Activated T-cell treated with anti-CD3 and anti-CD28 coated beads, Interleukin-2, amount 50 U/mL, for 4 hours (primary cell): ENCODE measurements around the gene THBD. TPM values are rescaled to one million over a fixed set of nuclear protein-coding genes. Genes with fewer than 3 reads are reported as not detected.

Experiments
- ATAC-seq, 2 donors: fragments of 200-7000 bp; cut with Tn5 transposase; one replicate each; pipeline ENCODE4 v1.10.0; 2021
- DNase-seq: peaks from one replicate; pipeline ENCODE4 v3.0.0-alpha.2; 2020
- H3K27me3 Mint-ChIP-seq: one replicate; pipeline ENCODE4 v1.8.0; 2021; ENCODE audit warnings: low read depth, mixed read lengths
- H3K36me3 Mint-ChIP-seq: one replicate; pipeline ENCODE4 v1.8.0; 2022; ENCODE audit warnings: mixed read lengths; ENCODE audit not compliant: insufficient read depth
- H3K4me1 Mint-ChIP-seq: one replicate; pipeline ENCODE4 v1.8.0; 2021; ENCODE audit warnings: low read depth, mixed read lengths
- H3K4me3 Mint-ChIP-seq: one replicate; pipeline ENCODE4 v1.8.0; 2021; ENCODE audit warnings: mild to moderate bottlenecking, moderate library complexity, mixed read lengths
- H3K9me3 Mint-ChIP-seq: one replicate; pipeline ENCODE4 v1.8.0; 2021; ENCODE audit warnings: mixed read lengths
- total RNA-seq, 3 donors: library from RNA; stranded (reverse); gene quantifications; one replicate each; pipeline ENCODE4 v1.2.1, GENCODE V29; 2021

The THBD gene
- total RNA-seq, 3 donors from 2014 or later: 0.05 to 0.08 TPM; not detected in 1

- Mint-ChIP-seq H3K9me3 (peaks cover 4% of the 10 kb centered on the region), H3K4me1 (no peaks in the 10 kb centered on the region), H3K36me3 (no peaks in the 10 kb centered on the region), H3K4me3 (no peak overlapping the region), H3K27me3 (peaks cover 3% of the 10 kb centered on the region)
- ATAC-seq: no peak
- no peak for DNase-seq
These were observed 11.8 kb upstream of the THBD start for GRCh38 chr20:23061262-23061661.

- Mint-ChIP-seq H3K4me3 (no peak overlapping the region), H3K9me3 (peaks cover 4% of the 10 kb centered on the region), H3K4me1 (no peaks in the 10 kb centered on the region), H3K27me3 (peaks cover 3% of the 10 kb centered on the region), H3K36me3 (no peaks in the 10 kb centered on the region)
- ATAC-seq (no peak), DNase-seq (no peak)
These were observed 11.2 kb upstream of the THBD start for GRCh38 chr20:23060629-23061028.

GRCh38 chr20:23059846-23060245 lies 10.4 kb upstream of the THBD start:
- H3K27me3 Mint-ChIP-seq: peaks cover 2% of the 10 kb centered on the region
- no peaks in the 10 kb centered on the region for H3K36me3 Mint-ChIP-seq
- no peak overlapping the region for H3K4me3 Mint-ChIP-seq
- H3K9me3 Mint-ChIP-seq: peaks cover 4% of the 10 kb centered on the region
- ATAC-seq (no peak), DNase-seq (no peak)
- H3K4me1 Mint-ChIP-seq: no peaks in the 10 kb centered on the region

- H3K36me3 Mint-ChIP-seq: no peaks in the 10 kb centered on the region
- no peak for DNase-seq
- no peak for ATAC-seq
- H3K9me3 Mint-ChIP-seq: peaks cover 4% of the 10 kb centered on the region
- no peaks in the 10 kb centered on the region for H3K4me1 Mint-ChIP-seq
- H3K27me3 Mint-ChIP-seq: peaks cover 2% of the 10 kb centered on the region
- H3K4me3 Mint-ChIP-seq: no peak overlapping the region
These were observed 9.5 kb upstream of the THBD start for GRCh38 chr20:23059001-23059400.

DNA sequence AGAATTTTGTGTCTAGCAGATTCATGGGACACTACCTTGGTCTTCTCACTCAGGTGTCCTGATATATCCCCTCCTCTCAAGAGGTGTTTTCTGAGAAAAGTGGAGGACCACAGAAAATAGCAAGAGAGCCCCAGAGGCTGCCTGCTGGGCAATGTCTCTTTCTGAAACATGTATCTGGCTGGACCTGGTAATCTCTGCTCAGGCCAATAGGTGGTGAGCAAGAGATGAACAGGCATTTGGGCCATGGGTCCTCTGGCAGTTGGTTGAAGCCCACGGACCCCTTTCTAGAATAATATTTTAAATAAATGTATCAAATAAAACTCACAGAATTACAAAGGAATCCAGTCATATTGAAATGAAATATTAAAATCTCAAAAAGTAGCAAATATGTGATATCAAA lies 8.8 kb upstream of the THBD start:
- no peak for ATAC-seq
- peaks cover 4% of the 10 kb centered on the region for H3K9me3 Mint-ChIP-seq
- peaks cover 5% of the 10 kb centered on the region for H3K27me3 Mint-ChIP-seq
- DNase-seq: no peak
- H3K36me3 Mint-ChIP-seq: no peaks in the 10 kb centered on the region
- H3K4me1 Mint-ChIP-seq: no peaks in the 10 kb centered on the region
- H3K4me3 Mint-ChIP-seq: no peak overlapping the region

DNA sequence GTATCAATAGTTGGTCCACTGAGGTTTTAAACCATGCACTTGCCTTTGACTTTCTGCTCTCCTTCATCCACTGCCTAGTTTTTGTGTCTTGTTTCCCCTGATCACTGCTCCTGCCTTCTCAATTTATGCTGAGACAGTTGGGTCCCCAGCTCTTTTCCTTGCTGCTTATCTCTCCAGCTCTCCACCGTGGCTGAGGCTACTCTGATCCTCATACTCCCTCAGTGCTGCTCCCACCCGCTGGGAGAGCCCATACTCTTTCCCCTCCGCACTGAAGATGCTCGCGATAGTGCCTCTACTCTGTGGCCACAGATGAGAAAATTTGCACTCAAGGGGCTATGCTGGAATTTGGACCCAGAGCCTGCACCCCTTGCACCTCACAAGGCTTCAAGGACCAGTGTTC lies 3.4 kb upstream of the THBD start:
- Mint-ChIP-seq H3K36me3 (no peaks in the 10 kb centered on the region), H3K27me3 (peaks cover 38% of the 10 kb centered on the region), H3K4me1 (no peaks in the 10 kb centered on the region), H3K9me3 (peaks cover 4% of the 10 kb centered on the region), H3K4me3 (no peak overlapping the region)
- DNase-seq (no peak), ATAC-seq (no peak)

- peaks cover 50% of the 10 kb centered on the region for H3K27me3 Mint-ChIP-seq
- no peaks in the 10 kb centered on the region for H3K36me3 Mint-ChIP-seq
- ATAC-seq: no peak
- no peaks in the 10 kb centered on the region for H3K9me3 Mint-ChIP-seq
- DNase-seq: no peak
- H3K4me3 Mint-ChIP-seq: peak overlapping the region; percentile 13
- no peaks in the 10 kb centered on the region for H3K4me1 Mint-ChIP-seq
These were observed 1.6 kb upstream of the THBD start for GRCh38 chr20:23050847-23051627.

GRCh38 chr20:23050076-23050838 lies 785 bp upstream of the THBD start:
- H3K4me3 Mint-ChIP-seq: no peak overlapping the region
- peaks cover 55% of the 10 kb centered on the region for H3K27me3 Mint-ChIP-seq
- ATAC-seq: no peak

DNA sequence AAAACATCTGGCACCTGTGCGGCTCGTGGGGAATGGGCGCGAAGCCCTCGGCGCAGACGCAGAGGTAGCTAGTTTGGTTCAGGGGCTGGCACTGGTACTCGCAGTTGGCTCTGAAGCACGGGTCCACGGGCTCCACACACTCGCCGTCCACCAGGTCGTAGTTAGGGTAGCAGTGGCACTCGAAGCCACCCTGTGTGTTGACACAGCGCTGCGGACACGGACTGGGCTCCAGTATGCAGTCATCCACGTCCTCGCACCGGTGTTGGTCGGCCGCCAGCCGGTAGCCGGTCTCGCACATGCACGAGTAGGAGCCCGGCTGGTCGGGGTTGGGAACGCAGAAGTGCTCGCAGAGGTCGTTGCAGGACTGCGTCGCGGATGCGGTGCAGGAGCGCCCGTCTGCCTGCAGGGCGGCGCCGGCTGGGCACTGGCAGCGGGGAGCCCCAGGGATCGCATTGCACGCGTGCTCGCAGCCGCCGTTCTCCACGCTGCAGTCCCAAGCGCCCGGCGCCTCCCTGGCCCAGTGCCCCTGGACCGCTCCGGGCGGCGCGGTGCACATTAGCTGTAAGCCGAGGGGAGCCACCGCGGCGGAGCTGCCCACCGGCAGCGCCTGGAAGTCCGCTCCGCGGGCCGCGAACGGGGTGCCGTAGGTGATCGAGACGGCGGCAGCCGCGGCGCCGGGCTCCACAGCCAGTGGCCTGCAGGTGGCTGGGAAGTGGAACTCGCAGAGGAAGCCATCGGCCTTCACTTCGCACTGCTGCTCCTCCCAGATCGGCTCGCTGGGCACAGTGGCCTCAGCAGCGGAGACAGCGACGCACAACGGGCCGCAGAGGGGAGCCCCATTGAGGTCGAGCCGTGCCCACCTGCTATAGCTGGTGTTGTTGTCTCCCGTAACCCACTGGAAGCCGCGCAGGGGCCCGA lies 930 bp downstream of the THBD start:
- ATAC-seq (peak; percentile 52 to 57), DNase-seq (no peak)
- H3K27me3 Mint-ChIP-seq: peaks cover 59% of the 10 kb centered on the region
- H3K4me3 Mint-ChIP-seq: no peak overlapping the region
- no peaks in the 10 kb centered on the region for H3K36me3 Mint-ChIP-seq
- H3K9me3 Mint-ChIP-seq: no peaks in the 10 kb centered on the region
- H3K4me1 Mint-ChIP-seq: no peaks in the 10 kb centered on the region

More at GRCh38 chr20:23050076-23050838, 785 bp upstream of the THBD start:
- H3K4me1 Mint-ChIP-seq: no peaks in the 10 kb centered on the region
- H3K9me3 Mint-ChIP-seq: no peaks in the 10 kb centered on the region
- no peak for DNase-seq
- no peaks in the 10 kb centered on the region for H3K36me3 Mint-ChIP-seq

DNA sequence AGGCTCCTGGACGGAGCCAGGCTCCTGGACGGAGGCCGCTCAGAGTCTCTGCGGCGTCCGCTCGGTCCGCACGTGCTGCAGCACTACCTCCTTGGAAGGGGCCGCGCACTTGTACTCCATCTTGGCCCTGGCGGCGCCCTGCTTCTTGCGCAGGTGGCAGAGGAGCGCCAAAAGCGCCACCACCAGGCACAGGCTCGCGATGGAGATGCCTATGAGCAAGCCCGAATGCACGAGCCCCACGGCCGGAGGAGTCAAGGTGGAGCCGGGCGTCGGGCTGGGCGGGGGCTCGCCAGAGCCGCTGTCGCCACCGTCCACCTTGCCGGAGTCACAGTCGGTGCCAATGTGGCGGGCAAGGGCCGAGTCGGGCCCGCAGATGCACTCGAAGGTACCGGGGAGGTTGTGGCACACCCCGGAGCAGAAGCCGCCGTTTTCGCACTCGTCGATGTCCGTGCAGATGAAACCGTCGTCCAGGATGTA lies 1.7 kb downstream of the THBD start:
- H3K27me3 Mint-ChIP-seq: peaks cover 52% of the 10 kb centered on the region
- H3K36me3 Mint-ChIP-seq: no peaks in the 10 kb centered on the region
- ATAC-seq: no peak

DNA sequence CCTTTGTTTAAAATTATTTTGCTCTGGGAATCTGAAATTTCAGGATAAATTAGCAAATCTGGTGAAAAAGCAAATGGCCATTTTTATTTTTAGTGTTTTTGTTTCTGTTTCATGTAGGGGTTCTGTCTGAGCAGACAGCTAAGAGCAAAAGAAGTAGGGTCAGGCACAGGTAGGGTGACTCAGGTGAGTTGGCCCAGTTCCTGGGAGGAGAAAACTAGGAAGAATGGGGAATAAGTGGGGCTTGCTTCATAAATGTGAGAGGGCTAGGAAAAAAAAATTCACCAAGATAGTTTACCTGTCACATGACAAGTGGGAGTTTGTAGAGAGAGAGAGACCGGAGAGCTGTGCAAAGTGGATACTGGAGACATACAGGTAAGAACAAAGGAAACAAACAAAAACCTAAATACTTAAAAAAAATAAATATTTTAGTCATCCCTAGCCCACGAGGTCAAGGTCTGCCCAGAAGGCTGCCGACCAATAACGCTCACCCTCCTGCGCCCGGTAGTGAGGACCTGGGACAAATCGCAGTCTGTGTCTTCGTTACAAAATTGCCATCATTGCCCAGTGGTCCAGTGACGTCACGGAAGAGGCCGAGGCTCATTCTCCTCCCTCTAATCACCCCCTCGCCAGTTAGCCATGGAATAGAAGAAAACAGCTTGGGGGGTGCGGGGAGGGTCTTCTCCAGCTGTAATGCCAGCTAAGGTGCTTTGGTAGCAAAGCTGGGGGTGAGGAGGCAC lies 2.3 kb downstream of the THBD start:
- Mint-ChIP-seq H3K4me1 (no peaks in the 10 kb centered on the region), H3K36me3 (no peaks in the 10 kb centered on the region), H3K27me3 (peaks cover 46% of the 10 kb centered on the region), H3K9me3 (no peaks in the 10 kb centered on the region), H3K4me3 (no peak overlapping the region)
- no peak for ATAC-seq
- no peak for DNase-seq

More for the DNA sequence above, 1.7 kb downstream of the THBD start:
- H3K4me1 Mint-ChIP-seq: no peaks in the 10 kb centered on the region
- H3K9me3 Mint-ChIP-seq: no peaks in the 10 kb centered on the region
- no peak for DNase-seq
- H3K4me3 Mint-ChIP-seq: no peak overlapping the region

DNA sequence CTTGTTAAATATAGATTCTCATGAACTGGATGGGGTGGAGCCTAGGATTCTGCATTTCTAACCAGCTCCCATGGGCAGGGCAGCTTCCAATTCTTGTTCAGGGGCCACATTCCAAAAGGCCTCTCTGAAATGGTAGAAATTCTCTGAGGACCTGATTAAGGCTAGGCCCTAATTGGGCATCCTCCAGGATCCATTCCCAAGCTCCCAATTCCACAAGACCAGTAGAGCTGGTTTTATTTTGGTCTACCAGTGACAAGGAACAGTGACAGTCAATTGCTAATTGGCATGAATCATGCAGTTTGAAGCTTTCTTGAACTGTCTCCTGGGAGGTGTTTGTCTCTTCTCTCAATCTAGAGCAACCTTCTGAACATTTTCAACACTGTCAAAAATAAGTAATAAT lies 3.0 kb downstream of the THBD start:
- H3K36me3 Mint-ChIP-seq: no peaks in the 10 kb centered on the region
- H3K4me1 Mint-ChIP-seq: no peaks in the 10 kb centered on the region
- H3K27me3 Mint-ChIP-seq: peaks cover 40% of the 10 kb centered on the region
- DNase-seq (no peak), ATAC-seq (no peak)
- no peaks in the 10 kb centered on the region for H3K9me3 Mint-ChIP-seq
- no peak overlapping the region for H3K4me3 Mint-ChIP-seq

- Mint-ChIP-seq H3K27me3 (peaks cover 31% of the 10 kb centered on the region), H3K36me3 (no peaks in the 10 kb centered on the region), H3K9me3 (no peaks in the 10 kb centered on the region), H3K4me1 (no peaks in the 10 kb centered on the region), H3K4me3 (no peak overlapping the region)
- ATAC-seq (no peak), DNase-seq (no peak)
These were observed 6.1 kb downstream of the THBD start for GRCh38 chr20:23043376-23043775.
